Neuronal stem cell (in vitro differentiated cells): ENCODE results near the gene TMCC1.

Experiments
- DNase-seq: peaks from one replicate; pipeline ENCODE4 v3.0.0-alpha.2; 2013; ENCODE audit warnings: low spot score
- H2AFZ ChIP-seq: one replicate; pipeline ENCODE4 v1.6.1; 2013; ENCODE audit warnings: mild to moderate bottlenecking, low read length, inconsistent platforms
- H2AK5ac ChIP-seq: 2 replicates; pipeline ENCODE4 v1.6.1; 2013; ENCODE audit warnings: low read depth, mild to moderate bottlenecking, inconsistent platforms, low read length, moderate library complexity, mixed read lengths
- H2BK120ac ChIP-seq: 2 replicates; pipeline ENCODE4 v1.6.1; 2013; ENCODE audit warnings: low read depth, mild to moderate bottlenecking, inconsistent platforms, low read length, moderate library complexity, mixed read lengths
- H2BK12ac ChIP-seq: one replicate; pipeline ENCODE4 v1.6.1; 2013; ENCODE audit warnings: low read length, inconsistent platforms
- H2BK15ac ChIP-seq: 2 replicates; pipeline ENCODE4 v1.6.1; 2013; ENCODE audit warnings: mild to moderate bottlenecking, low read length, inconsistent platforms, mixed read lengths
- H2BK5ac ChIP-seq: one replicate; pipeline ENCODE4 v1.6.1; 2013; ENCODE audit warnings: inconsistent platforms, mild to moderate bottlenecking, low read length, moderate library complexity
- H3K14ac ChIP-seq: one replicate; pipeline ENCODE4 v1.6.1; 2013; ENCODE audit warnings: low read length, inconsistent platforms
- H3K18ac ChIP-seq: 2 replicates; pipeline ENCODE4 v1.6.1; 2013; ENCODE audit warnings: low read length, inconsistent platforms
- H3K23ac ChIP-seq: 2 replicates; pipeline ENCODE4 v1.6.1; 2013; ENCODE audit warnings: low read depth, mild to moderate bottlenecking, mixed read lengths, low read length, inconsistent platforms; ENCODE audit not compliant: poor library complexity
- H3K27ac ChIP-seq: replicated peaks from 3 replicates; pipeline ENCODE4 v1.5.1; 2013; ENCODE audit warnings: low read length, inconsistent platforms
- H3K27me3 ChIP-seq, 3 experiments: 2 replicates each; pipeline ENCODE4 v1.6.1; 2013; ENCODE audit warnings: low read length in 3 of 3, mild to moderate bottlenecking in 2 of 3, inconsistent platforms in 1 of 3, low read depth in 1 of 3, mixed read lengths in 1 of 3, moderate library complexity in 1 of 3; ENCODE audit not compliant: control insufficient read depth in 3 of 3, insufficient read depth in 3 of 3
- H3K36me3 ChIP-seq, 2 donors: replicated peaks in 1 of 2; 2 replicates each; pipeline ENCODE4 v1.6.1; 2013; ENCODE audit warnings: low read length in 2 of 2; ENCODE audit not compliant: control insufficient read depth in 2 of 2, insufficient read depth in 2 of 2
- H3K4ac ChIP-seq: 2 replicates; pipeline ENCODE4 v1.6.1; 2013; ENCODE audit warnings: inconsistent platforms, mild to moderate bottlenecking, low read length, moderate library complexity
- H3K4me1 ChIP-seq, 2 donors: 1 replicate in 1 of 2; 2 replicates in 1 of 2; pipeline ENCODE4 v1.6.1; 2013; ENCODE audit warnings: low read length in 2 of 2, low read depth in 1 of 2; ENCODE audit not compliant: control insufficient read depth in 2 of 2, insufficient read depth in 1 of 2
- H3K4me2 ChIP-seq: one replicate; pipeline ENCODE4 v1.6.1; 2013; ENCODE audit warnings: mild to moderate bottlenecking, low read length, inconsistent platforms; ENCODE audit not compliant: insufficient read depth, poor library complexity, severe bottlenecking
- H3K4me3 ChIP-seq, 2 donors: 2 replicates each; pipeline ENCODE4 v1.5.1; 2013; ENCODE audit warnings: low read length in 2 of 2, mild to moderate bottlenecking in 2 of 2, inconsistent platforms in 1 of 2, moderate library complexity in 1 of 2
- H3K79me1 ChIP-seq: one replicate; pipeline ENCODE4 v1.6.1; 2013; ENCODE audit warnings: low read depth, mild to moderate bottlenecking, inconsistent platforms, low read length, moderate library complexity
- H3K9ac ChIP-seq: one replicate; pipeline ENCODE4 v1.6.1; 2013; ENCODE audit warnings: mild to moderate bottlenecking, low read depth, low read length, inconsistent platforms; ENCODE audit not compliant: poor library complexity
- H3K9me3 ChIP-seq, 2 donors: replicated peaks in 1 of 2; 2 replicates each; pipeline versions ENCODE3 to v1.6.1; 2013; ENCODE audit warnings: low read length in 2 of 2, mild to moderate bottlenecking in 2 of 2, inconsistent platforms in 1 of 2, low read depth in 1 of 2, mixed read lengths in 1 of 2, moderate library complexity in 1 of 2; ENCODE audit not compliant: control insufficient read depth in 2 of 2, insufficient read depth in 1 of 2
- H4K8ac ChIP-seq: one replicate; pipeline ENCODE4 v1.6.1; 2013; ENCODE audit warnings: low read depth, mild to moderate bottlenecking, inconsistent platforms, low read length, moderate library complexity
- H4K91ac ChIP-seq: one replicate; pipeline ENCODE4 v1.6.1; 2013; ENCODE audit warnings: low read length, low read depth, mild to moderate bottlenecking, inconsistent platforms; ENCODE audit not compliant: poor library complexity
- WGBS, 2 donors: extraction: QIAGEN DNeasy Blood & Tissue Kit; methylation state at CpG; one replicate each; pipeline ENCODE4 v1.1.7; 2013; ENCODE audit warnings: missing lambda C conversion rate in 2 of 2, mixed read lengths in 1 of 2; ENCODE audit not compliant: insufficient read length in 2 of 2, insufficient replicate concordance in 1 of 2; ENCODE audit errors: extremely low coverage in 2 of 2; 5-methylcytosine and 5-hydroxymethylcytosine counted together

Gene TMCC1

DNA sequence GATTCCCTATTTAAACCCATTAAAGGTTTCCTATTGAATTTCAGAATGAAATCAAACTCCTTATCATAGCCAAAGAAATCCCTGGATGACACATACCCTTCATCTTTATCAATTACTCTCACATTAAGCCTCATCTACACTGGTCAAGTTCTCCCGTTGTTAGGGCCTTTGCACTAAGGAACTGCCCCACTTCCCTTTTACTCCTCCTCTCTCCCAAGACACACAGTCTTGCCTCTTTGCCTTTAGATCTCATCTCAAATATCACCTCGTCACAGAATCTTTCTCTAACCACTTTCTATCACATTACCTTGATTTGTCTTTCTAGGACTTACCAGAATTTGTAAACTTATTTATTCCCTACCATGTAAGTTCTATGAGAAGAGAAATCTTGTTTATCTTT lies 117.6 kb downstream of the TMCC1 start:
- H3K4ac ChIP-seq: no peak overlapping the region
- H3K23ac ChIP-seq: no peak overlapping the region
- H2BK5ac ChIP-seq: no peak overlapping the region
- H2BK120ac ChIP-seq: no peak overlapping the region
- no peak overlapping the region for H2BK12ac ChIP-seq
- peaks cover 2% of the 10 kb centered on the region for H3K79me1 ChIP-seq
- peaks cover 3 to 7% of the 10 kb centered on the region in 2 donors for H3K4me1 ChIP-seq
- WGBS, 2 donors: 100% methylated on average over 1 of the region's 2 CpGs; no CpG with 5 or more reads in 1 of the 2 donors
- no peak overlapping the region for H3K27ac ChIP-seq
- H3K9me3 ChIP-seq: peaks cover 0 to 14% of the 10 kb centered on the region in 2 donors
- no peak overlapping the region for H3K18ac ChIP-seq
- no peak overlapping the region for H3K4me2 ChIP-seq
- H4K8ac ChIP-seq: no peak overlapping the region
- no peak overlapping the region for H3K14ac ChIP-seq
- H2AK5ac ChIP-seq: no peak overlapping the region
- H3K9ac ChIP-seq: no peak overlapping the region
- no peak overlapping the region for H2BK15ac ChIP-seq
- H2AFZ ChIP-seq: no peak overlapping the region
- no peak overlapping the region for H3K4me3 ChIP-seq
- H4K91ac ChIP-seq: no peak overlapping the region
- peaks cover 0 to 9% of the 10 kb centered on the region in 2 donors for H3K36me3 ChIP-seq
- H3K27me3 ChIP-seq: no peaks in the 10 kb centered on the region
- DNase-seq: no peak

DNA sequence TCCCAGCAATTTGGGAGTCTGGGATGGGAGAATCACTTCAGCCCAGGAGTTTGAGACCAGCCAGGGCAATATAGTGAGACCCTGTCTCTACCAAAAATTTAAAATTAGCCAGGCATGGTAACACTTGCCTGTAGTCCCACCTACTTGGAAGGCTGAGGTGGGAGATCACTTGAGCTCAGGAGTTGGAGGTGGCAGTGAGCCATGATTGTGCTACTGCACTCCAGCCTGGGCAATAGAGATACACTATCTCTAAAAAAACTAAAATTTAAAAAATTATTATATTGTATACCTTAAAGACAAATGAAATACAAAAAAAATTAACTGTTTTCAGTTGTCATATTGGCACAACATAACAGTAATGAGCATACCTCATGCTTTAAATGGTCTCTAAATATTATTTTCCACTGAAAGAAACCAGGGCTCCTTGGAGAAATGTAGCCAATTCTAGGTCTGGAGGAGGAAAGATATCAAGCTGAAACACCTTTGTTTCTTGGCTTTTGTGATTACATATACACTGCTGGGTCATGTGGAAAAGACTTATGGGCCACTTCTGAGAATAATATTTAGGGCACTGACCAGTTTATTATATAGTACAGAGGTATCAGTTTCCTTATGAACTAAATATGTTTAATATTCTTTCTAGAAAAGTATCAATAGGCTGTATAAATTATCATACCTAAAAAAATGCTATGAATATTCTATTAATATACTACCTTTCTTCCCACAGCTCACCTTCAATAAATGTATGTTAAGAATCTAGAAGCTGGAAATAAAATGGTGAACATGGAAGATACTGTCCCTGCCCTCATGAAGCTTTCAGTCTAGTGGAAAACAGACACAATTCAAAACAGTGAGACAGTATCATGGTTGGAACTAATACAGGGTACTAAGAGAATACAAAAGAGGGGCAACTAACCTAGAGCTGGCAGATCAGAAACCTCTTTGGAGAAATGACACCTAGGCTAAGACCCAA lies 119.5 kb downstream of the TMCC1 start:
- no peak overlapping the region for H3K4me3 ChIP-seq
- no peak overlapping the region for H3K4ac ChIP-seq
- no peak overlapping the region for H2AK5ac ChIP-seq
- H3K23ac ChIP-seq: no peak overlapping the region
- no peak for DNase-seq
- H4K91ac ChIP-seq: no peak overlapping the region
- no peak overlapping the region for H2BK120ac ChIP-seq
- no peak overlapping the region for H3K18ac ChIP-seq
- H3K14ac ChIP-seq: no peak overlapping the region
- H3K4me2 ChIP-seq: no peak overlapping the region
- H3K36me3 ChIP-seq: peaks cover 0 to 14% of the 10 kb centered on the region in 2 donors
- peaks cover 0 to 14% of the 10 kb centered on the region in 2 donors for H3K9me3 ChIP-seq
- H2BK12ac ChIP-seq: no peak overlapping the region
- H3K27me3 ChIP-seq: no peaks in the 10 kb centered on the region
- H3K27ac ChIP-seq: no peak overlapping the region
- H3K9ac ChIP-seq: no peak overlapping the region
- H2BK15ac ChIP-seq: no peak overlapping the region
- peaks cover 3 to 7% of the 10 kb centered on the region in 2 donors for H3K4me1 ChIP-seq
- H3K79me1 ChIP-seq: peaks cover 2% of the 10 kb centered on the region
- no peak overlapping the region for H2BK5ac ChIP-seq
- no peak overlapping the region for H4K8ac ChIP-seq
- no peak overlapping the region for H2AFZ ChIP-seq

DNA sequence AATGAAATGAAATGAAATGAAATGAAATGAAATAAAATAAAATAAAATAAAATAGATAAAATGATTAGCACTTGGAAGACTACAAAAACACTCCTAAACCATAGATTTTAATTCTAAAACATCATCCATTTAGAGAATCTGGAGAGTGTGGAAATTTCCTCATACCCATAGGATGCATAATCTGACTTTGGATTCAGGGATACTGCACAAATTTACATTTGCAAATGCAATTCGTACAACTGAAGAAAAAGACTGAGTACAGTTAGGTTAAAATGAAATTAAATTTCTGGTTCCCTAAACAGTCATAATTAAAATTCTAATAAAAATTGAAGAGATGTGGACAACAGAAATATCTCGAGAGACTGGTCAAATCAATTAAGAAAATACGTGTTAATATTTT lies 122.9 kb downstream of the TMCC1 start:
- Histone ChIP-seq H3K27ac (no peak overlapping the region), H3K23ac (no peak overlapping the region), H2AFZ (no peak overlapping the region), H3K14ac (no peak overlapping the region), H4K91ac (no peak overlapping the region), H3K9ac (no peak overlapping the region), H3K4me1 (peaks cover 1 to 6% of the 10 kb centered on the region in 2 donors), H3K4me2 (no peak overlapping the region), H2BK120ac (no peak overlapping the region), H3K36me3 (peaks cover 0 to 14% of the 10 kb centered on the region in 2 donors), H3K79me1 (no peaks in the 10 kb centered on the region), H2BK5ac (no peak overlapping the region), H4K8ac (no peak overlapping the region), H2AK5ac (no peak overlapping the region), H3K4ac (no peak overlapping the region), H3K4me3 (no peak overlapping the region), H2BK15ac (no peak overlapping the region), H3K27me3 (no peaks in the 10 kb centered on the region), H2BK12ac (no peak overlapping the region), H3K18ac (no peak overlapping the region), H3K9me3 (peaks cover 0 to 5% of the 10 kb centered on the region in 2 donors)
- DNase-seq: no peak
- no CpG with 5 or more reads among the region's 3 CpGs for WGBS, 2 donors

DNA sequence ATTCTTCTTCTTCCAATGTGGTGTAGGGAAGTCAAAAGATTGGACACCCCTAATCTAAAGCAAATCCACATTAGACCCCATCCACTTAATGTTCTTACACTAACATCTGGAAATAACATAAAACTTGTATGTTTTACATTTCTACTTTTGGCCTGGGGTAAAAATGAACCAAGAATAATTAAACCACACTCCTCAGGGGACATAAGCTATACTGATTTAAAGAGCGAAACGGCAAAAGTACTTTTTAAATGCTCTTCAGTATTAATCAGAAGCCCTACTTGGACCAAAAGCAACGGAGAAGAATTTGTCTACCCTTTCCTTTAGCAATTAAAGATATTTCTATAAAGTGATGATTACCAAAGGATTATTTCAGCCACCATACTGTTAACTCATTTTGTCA lies 123.9 kb downstream of the TMCC1 start:
- no peaks in the 10 kb centered on the region for H3K79me1 ChIP-seq
- no peak for DNase-seq
- H2BK5ac ChIP-seq: no peak overlapping the region
- no peak overlapping the region for H3K9ac ChIP-seq
- no peak overlapping the region for H3K18ac ChIP-seq
- no peak overlapping the region for H4K8ac ChIP-seq
- no peaks in the 10 kb centered on the region for H3K27me3 ChIP-seq
- H3K14ac ChIP-seq: no peak overlapping the region
- no peak overlapping the region for H2AK5ac ChIP-seq
- peaks cover 0 to 2% of the 10 kb centered on the region in 2 donors for H3K9me3 ChIP-seq
- H3K36me3 ChIP-seq: peaks cover 0 to 7% of the 10 kb centered on the region in 2 donors
- no peak overlapping the region for H3K4me3 ChIP-seq
- H2AFZ ChIP-seq: no peak overlapping the region
- no peak overlapping the region for H3K4ac ChIP-seq
- no peak overlapping the region for H2BK12ac ChIP-seq
- WGBS, 2 donors: no CpG with 5 or more reads among the region's 3 CpGs
- no peak overlapping the region for H3K23ac ChIP-seq
- no peak overlapping the region for H4K91ac ChIP-seq
- no peak overlapping the region for H2BK120ac ChIP-seq
- no peak overlapping the region for H2BK15ac ChIP-seq
- no peak overlapping the region for H3K4me2 ChIP-seq
- no peak overlapping the region for H3K27ac ChIP-seq
- H3K4me1 ChIP-seq: peaks cover 1 to 6% of the 10 kb centered on the region in 2 donors
